IgD-negative memory B cell (primary cell): ENCODE measurements around the gene COPS2. TPM values are rescaled to one million over a fixed set of nuclear protein-coding genes. Genes with fewer than 3 reads are reported as not detected.

Experiments
- polyA plus RNA-seq: library from polyadenylated mRNA; unstranded; fragments of 300-500 nt; fragmentation: Illumina TruSeq; gene quantifications from one replicate; pipeline ENCODE4 v1.2.3, GENCODE V29; 2021

Gene COPS2
- polyA plus RNA-seq, 1 donor from 2014 or later, result 27.3 TPM

Other genes starting within 250 kb of the COPS2 start
- not detected for gene SHC4, start 191.7 kb downstream of the COPS2 start, polyA plus RNA-seq
- 31.5 TPM for gene SECISBP2L, start 109.2 kb downstream of the COPS2 start, polyA plus RNA-seq
- 16.2 TPM for gene GALK2, start 14.6 kb upstream of the COPS2 start, polyA plus RNA-seq